Measurements from ENCODE around the gene PHLDA1.

PHLDA1 gene

DNA sequence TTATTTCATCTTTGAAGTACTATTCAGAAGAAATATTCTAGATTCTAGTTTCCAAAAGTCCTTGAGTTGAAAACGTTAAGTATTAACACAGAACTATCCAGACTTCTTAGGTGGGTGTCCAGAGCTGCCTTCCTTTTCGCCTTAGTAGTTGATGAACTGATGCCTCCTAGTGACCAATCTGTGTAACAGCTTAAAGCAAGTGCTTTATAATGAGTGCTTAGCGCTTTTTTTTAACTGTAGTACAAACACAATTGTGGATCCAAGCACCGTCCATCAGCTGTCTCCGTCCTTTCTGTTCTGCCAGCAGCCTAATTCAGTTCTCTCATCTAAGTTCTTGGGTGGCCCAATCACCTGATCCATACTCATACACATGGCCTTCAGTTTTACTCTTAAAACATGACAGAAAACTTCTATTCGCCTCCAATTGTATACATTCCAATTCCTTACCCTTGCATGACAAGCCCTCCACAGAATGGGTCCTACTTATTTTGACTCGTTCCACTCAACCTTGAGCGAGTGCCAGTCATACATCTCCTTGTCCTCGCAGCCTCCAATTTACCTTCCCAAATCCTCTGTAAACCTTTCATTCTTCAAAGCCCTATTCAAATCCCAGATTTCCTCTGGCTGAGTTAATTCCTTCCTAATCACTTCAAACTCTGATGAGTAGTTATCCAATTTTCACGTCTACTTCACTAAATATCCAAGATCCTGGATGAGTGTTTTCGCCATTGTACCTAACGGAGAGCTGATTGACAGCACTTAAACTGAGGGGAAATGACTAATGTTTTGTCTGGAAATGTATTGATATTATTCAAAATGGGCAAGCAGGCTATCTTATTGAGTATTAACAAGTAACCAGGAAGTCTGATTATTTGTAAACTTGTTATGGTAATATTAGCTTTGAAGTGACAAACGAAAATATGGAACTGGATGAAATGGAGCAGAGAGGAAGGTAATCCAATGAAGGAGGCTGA is 5.8 kb upstream of the PHLDA1 start:
- DNase-seq: peak; percentile 61

DNA sequence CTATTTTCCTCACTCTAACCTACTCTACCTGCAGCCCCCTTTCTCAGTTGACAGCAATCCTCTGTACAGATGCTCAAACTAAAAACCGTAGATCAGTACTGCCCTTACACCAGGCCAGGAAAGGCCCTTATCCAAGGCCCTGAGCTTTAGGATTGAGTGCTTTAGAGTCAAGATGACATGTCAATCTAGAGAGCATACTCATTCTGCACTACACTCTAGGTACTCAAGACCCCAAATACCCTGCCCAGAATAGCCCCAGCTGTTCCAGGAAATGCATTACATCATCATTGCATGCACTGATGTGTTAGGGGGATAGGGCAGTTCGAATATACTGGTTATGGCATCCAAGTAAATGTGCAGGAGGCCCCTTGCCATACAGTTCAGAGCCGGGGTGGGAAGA is 3.5 kb upstream of the PHLDA1 start:
- no peak for DNase-seq

DNA sequence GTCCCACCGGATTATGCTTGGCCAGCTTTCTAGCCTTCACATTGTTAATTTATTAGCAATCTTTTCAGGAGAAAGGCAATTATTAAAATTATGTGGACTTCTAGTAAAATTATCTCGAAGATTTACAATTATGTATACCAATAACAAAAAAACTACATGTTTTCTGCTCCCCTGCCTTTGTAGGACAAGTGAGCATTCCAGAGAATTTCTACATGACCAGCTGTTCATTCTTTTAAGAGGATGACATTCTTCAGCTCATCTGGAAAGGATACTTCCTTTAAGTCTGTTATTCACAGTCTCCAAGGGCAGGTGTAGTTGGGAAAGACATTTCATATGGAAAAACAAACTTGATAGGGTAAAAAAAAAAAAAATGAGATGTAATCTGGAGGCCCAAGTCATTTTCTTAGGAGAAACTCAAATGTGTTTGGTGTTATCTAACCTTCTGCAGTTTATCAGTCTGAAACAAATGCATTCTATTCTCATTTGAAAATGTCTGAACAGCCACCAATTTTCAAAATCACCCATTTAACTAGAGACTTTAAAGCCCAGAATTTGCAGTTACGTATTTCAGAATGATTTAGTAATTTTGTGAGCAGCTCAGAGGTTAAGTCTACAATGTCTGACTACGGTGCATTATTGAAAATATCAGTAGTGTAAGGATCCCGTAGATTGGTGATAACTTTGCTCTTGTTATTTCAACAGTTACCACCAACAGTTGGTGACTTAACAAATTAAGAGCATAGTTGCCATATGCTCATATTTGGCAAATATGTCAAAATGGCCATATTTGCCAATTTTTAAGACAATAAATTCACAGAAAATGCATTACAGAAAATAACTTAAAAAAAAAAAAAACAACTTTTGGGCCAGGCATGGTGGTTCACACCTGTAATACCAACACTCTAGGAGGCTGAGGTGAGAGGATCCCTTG is 1.8 kb upstream of the PHLDA1 start:
- no peak for DNase-seq

DNA sequence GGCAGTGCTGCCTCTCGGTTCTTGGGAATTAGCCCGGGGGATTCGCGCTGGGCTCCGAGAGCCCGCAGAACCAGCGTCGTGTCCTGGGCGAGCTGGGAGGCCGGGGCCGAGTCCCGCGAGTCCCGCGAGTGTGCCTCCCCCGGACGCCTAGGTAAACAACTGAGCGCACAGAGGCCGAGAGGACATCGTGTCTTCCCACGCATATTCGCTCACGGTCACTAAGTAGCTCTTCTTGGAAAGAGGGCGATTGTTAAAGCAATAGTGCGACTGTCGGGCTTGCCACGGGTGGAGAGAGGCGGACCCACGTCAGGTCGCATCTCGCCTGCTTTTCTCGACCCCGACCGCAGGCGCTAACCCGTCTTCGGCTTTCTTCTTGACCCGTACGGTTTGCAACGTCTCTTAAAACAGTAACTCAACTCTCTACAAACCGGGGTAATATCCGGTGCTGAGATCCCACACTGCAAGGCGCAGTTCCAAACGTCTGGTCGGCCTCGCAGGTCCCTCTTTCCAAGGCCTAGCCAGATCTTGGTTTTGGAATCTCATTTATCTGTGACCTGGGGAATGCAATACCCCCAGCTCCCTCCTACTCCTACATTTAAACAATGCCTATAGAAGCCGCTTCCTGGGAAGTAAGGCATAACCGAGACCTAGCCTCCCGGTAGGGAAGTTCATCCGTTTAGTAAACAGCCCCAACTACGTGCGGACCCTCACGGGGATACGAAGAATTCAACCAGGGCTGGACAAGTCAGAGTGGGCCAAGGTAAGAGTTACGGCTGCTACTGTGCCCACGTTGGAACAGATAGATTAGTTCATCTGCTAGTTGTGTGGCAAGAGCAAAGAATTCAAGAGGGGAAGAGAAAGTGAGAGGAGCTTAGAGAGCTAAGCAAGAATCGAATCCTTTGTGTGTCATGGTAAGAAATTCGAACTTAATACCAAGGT is 736 bp upstream of the PHLDA1 start:
- no peak for DNase-seq

DNA sequence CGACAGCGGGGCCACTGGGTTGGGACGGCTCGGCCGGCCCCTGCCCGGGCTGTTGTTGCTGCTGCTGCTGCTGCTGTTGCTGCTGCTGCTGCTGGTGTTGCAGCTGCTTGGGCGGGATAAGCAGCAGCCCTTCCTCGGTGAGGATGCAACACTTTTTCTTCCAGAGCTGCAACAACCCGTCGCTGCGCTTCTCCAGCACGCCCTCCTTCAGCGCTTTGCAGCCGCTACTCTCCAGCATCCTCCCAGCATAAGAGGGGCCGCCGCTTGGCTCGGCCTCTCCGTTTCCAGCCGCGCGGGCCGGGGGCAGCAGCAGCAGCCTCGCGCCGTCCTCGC is 529 bp downstream of the PHLDA1 start:
- DNase-seq: no peak

DNA sequence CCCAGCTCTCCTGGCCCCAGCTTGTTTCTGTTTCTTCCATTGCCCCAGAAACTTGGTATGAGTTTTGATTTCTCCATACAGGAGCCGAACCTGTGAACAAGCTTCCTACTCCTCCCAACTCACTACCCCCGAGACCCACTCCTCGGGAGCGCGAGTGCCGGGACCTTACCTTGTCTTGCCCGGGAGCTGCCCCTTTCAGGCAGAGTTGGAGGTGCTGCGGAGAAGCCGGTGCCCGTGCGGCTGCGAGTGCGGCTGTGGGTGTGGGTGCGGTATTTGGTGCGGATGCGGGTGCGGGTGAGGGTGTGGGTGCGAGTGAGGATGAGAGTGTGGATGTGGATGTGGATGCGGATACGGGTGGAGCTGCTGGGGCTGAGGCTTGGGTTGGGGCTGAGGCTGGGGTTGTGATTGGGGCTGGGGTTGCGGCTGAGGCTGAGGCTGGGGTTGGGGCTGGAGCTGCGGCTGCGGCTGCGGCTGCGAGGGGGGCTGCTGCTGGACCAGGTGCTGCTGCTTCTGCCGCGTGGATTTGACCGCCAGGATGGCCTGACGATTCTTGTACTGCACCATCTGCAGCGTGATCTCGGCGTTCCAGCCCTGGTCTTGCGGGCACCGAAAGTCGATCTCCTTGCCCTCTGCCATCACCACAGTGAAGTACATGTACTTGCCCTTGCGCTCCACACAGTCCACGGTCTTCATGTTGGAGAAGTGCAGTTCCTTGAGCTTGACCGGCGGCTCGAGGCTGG is 1.1 kb downstream of the PHLDA1 start:
- no peak for DNase-seq

DNA sequence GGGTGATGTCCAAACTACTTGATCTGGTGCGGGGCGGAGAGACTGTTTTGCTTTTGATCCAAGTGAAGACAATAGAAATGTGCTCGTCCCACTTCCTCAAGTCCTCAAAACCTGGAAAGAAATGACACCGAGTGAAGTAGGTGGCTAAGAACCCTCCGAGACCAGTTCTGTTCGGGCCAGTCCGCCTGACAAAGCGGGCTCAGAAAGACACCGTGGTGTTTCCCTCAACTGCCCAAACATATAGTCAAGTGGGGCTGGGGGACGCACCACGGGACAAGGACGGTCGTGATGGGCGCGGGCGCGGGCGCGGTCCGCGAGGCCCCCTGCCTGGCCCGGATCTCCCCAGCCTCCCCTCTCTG is 1.6 kb downstream of the PHLDA1 start:
- no peak for DNase-seq

DNA sequence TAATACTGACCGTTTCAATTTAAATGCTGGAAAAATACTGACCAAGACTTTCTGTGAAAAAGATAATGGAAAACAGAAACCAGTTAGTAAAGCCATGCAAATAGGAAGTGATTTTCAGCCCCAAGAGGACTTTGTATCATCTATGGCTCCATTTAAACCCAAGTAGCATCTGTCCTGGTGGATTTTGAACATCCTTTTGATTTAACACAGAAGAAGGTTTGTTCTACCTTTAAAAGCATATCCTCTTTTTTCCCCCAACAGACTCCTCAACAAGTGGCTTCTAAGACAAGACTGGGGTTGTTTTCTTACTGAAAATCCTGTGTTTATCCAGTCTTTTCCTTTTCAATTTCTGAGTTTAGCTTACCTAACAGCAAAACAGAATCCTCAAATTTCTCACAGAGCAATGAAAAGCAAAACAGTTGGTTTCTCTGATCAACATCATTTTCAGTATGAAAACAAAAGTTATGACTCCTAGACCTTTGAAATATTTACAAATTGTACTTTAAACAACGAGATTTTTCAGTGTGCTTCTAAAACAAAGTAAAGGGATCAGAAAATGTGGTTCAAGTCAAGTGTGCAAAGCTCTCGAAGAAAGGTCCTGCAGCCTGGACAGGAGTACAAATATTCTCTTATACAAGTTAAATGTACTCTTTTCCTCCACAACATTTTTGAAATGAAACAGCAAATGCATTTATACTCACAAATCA is 2.9 kb downstream of the PHLDA1 start:
- DNase-seq: no peak

DNA sequence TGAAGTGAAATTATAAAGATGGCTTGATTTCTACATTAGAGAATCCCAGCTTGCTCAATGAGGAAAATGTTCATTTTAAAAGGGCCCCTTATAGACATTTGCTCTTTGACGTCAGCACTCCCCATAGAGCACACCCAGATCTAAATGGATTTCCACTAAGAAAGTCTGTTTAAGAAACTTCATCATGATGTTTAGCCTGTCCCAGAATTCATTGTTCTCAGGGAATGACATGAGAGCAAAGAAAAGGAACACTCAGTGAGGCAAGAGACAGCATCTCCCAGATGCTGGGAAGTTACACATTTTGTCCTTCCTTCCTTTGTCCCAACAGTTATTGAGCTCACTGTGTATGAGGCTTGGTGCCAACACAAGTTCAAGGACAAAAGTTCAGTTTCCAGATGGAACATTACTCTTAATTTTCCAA is 4.9 kb downstream of the PHLDA1 start:
- DNase-seq: no peak

DNA sequence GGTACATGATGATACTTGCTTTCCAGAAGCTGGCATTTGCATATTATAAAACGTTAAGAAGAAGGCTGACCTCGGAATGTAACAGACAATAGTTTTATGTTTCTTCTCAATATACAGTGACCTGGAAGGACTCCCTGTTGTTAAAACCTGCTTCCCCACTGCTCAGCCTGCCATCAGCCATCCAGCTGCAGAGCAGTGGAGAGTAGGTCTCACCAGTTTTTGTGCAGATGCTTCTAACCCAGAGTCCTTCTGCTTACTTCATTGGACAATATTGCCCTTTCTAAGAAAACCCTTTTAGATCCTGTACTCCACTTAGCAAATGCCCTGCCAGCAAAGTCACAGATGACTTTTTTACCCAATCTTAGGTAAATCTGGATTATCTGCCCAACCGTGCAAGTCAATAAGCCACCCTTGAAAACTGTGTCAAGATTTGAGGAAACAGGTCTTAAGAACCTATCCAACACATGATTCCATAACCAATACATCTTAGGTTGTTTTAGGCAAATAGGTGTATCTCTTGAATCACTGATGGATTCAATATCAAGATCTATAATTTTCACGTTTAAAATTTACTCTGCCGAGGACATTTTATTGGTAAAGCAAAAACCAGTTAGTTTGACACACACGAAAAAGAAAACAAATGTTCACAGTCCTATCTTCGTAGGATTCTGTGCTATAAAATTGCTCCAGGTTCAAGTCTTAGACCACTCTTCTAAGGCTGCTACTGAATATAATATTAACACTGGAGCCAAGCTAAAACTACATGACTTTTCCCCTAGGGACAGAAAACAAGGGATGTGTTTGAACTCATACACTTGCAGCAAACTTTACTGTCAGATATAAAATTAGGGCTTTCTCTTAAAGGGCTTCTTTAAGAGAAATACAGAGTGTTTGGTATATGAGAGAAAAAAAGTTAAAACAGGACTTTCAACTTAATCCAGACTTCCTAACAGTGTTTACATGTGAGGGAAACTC is 5.7 kb downstream of the PHLDA1 start:
- no peak for DNase-seq

DNA sequence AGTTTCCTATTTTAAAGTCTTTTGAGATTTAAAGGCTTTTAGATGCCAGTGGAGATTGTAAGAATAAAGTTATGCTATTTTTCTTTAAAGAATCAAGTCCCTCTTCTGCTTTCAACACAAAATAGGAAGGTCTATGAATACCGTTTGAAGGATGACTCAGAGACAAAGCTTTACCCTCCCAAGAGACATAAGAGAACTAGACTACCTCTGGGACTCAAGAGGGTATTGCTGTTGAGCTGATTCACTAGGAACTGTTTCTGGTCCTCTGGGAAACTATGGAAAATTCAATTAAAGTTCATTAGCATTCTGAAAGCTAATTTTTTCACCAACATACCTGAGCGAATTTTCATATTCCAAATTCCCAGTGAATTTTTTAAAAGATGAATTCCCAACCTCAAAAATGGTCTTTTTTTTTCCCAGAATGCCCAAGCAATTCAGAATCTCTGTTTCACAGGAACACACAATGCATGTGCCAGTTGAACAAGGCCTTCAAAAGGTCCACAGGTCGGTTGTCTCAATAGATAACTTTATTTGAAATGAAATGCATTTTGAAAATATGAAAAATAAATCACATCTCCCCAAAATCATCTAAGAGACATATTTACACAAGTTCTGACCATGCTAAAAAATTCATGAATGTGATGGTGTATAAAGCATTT is 6.5 kb downstream of the PHLDA1 start:
- DNase-seq: no peak

DNA sequence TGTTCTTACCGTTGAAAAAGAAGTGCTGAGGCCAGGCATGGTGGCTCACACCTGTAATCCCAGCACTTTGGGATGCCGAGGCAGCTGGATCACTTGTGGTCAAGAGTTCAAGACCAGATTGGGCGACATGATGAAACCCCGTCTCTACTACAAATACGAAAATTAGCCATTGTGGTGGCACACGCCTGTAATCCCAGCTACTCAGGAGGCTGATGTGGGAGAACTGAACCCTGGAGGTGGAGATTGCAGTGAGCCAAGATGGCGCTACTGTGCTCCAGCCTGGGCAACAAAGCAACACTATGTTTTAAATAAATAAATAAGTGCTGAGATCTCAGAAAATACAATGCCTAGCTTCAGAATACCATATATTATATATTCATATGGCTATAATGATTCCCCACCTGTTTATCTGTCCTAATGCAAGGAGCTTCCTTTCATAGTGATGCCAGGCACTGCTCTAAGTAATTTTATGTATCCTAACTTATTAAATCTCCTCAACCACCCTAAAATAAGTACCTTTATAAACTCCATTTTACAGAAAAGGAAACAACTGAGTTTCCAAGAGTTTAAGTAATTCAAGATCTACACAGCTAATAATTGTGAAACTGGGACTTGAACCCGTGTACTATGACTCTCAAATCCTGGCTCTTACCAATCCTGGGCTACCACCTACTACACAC is 7.3 kb downstream of the PHLDA1 start:
- DNase-seq: no peak

DNA sequence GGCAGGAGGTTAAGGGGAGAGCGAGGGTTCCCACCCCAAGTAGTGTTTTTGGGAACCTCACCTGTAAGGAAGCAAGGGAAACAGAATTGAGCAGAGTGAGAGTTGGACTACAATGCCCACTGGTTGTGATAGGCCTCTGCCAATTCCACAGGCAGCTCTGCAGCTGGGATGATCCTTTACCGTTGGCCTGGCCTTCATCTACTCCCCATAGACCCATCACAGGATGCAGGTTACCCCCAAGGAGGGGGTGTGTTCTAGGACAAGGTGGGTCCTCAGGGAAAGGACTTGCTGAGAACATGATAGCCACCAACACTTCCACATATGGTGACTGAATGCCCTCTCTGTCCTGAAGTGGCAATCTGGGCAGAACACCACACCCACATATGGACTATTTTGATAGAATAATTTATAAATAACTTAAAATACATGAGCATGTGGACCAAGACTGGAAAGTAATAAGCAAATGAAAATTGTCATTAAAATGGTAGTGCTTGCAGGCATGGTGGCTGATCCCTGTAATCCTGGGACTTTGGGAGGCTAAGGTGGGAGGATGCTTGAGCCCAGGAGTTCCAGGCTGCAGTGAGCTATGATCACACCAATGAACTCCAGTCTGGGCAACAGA is 8.4 kb downstream of the PHLDA1 start:
- no peak for DNase-seq

DNA sequence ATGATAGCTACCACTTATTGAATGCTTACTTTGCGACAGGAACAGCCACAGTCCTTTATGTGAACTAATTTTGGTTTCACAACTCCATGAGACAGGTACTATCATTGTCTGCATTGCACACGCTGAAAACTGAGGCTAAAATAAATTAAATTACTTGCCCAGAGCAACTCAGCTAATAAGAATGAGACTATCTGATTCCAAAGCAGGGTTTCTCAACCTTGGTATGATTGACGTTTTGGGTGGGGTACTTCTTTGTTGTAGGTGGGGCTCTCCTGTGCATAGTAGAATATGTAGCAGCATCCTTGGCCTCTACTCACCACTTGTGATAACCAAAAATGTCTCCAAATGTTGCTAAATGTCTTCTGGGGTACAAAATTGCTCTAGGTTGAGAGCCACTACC is 9.1 kb downstream of the PHLDA1 start:
- no peak for DNase-seq

DNA sequence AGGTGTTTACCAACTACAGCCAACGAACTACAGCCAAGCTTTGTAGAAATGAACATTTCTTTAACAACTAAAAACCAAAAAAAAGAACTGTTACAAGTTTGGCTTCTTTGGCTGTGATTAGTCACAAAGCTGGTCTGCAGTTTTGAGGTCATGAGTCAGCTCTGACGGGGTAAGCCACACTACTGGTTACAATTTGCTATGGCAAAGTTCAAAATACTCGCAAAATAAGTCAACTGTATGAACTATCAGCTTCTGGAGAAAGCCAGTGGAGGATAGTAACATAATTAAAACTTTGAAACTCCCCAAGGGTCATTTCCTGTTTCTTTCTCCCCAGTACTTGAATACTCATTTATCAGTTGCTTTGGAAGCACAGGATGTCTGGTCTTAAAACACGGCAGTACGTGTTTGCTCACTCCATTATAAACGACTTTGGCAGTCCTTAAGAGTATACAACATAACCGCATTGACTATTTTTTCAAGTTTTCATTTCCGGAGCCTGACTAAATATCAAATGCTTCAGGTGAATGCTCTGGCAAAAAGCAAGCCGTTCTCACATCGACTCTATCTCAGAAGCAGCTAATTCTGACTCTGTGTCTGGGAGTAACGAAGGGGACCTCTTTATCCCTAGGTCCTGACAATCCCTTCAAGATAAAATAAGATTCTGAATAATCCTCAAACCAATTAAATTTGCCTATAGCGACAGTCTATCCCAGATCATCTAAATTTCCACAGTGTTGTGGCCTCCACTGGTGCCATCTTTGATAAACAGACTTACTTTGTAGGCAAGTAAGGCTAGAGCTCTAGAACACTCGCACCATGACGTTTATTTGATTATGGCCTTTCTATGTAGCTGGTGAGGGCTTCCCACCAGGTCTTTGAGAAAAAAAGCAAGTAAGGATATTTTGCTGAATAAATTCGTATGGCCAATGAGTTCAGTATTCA is 10.6 kb downstream of the PHLDA1 start:
- DNase-seq: no peak

DNA sequence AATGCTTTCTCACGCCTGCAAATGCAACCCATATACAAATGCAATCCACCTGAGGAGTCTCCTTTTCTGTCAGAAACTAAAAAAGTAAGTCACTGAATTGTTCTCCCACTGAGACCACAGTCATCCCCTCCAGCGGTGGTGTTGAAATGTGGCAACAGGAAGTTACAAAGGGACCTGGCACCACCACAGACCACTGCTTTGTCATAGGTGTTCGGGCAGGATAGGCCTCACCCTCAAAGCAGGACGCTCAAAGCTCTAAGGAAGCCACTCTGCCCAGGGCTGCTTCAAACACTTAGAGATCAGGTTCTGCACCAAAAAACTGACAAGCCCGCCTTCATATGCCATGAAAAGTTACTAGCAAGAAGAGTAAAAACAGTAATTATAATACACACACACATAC is 11.3 kb downstream of the PHLDA1 start:
- DNase-seq: no peak

DNA sequence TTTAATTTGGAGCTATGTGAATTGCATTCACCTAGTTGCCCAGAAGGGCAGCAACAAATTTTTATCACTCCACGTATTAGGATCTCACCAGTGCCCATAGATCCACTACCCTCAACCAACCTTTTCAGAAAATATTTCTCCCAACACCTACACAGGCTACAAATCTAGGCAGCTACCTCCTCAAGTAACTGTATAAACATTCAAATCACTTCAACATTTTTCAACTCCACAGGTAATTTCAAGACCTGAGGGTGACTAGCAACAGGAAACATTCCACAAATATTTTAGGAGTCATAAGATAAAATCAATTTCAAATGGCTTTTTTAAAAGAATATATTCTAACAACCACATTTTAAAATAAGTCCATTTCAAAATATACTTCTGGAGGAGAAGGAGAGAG is 12.9 kb downstream of the PHLDA1 start:
- no peak for DNase-seq
